ENCODE measurements around the gene IL12RB2.

IL12RB2 gene

GRCh38 chr1:67264152-67264551, 43.5 kb upstream of the IL12RB2 start:
- H3K9ac ChIP-seq (ENCODE audit: low read length), result no peak overlapping the region
- H4K20me1 ChIP-seq (ENCODE audit: insufficient read depth, low read length), result no peaks in the 10 kb centered on the region
- H2AFZ ChIP-seq (ENCODE audit: low read length), result no peak overlapping the region
- no peaks in the 10 kb centered on the region for H3K36me3 ChIP-seq (ENCODE audit: insufficient read depth, low read length)
- H3K27ac ChIP-seq (ENCODE audit: low read depth, low read length, poor library complexity, severe bottlenecking), result no peak overlapping the region
- H3K4me2 ChIP-seq (ENCODE audit: low read length), result no peak overlapping the region
- no peaks in the 10 kb centered on the region for H3K27me3 ChIP-seq (ENCODE audit: insufficient read depth, low read length)
- TF ChIP-seq EZH2 (IDR thresholded peaks at IDR 0.05; ENCODE audit: borderline replicate concordance, low read length), result no peak
- TF ChIP-seq, protein P1, sequence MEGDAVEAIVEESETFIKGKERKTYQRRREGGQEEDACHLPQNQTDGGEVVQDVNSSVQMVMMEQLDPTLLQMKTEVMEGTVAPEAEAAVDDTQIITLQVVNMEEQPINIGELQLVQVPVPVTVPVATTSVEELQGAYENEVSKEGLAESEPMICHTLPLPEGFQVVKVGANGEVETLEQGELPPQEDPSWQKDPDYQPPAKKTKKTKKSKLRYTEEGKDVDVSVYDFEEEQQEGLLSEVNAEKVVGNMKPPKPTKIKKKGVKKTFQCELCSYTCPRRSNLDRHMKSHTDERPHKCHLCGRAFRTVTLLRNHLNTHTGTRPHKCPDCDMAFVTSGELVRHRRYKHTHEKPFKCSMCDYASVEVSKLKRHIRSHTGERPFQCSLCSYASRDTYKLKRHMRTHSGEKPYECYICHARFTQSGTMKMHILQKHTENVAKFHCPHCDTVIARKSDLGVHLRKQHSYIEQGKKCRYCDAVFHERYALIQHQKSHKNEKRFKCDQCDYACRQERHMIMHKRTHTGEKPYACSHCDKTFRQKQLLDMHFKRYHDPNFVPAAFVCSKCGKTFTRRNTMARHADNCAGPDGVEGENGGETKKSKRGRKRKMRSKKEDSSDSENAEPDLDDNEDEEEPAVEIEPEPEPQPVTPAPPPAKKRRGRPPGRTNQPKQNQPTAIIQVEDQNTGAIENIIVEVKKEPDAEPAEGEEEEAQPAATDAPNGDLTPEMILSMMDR (IDR thresholded peaks at IDR 0.05; ENCODE audit: low read length), result no peak
- H3F3A ChIP-seq (ENCODE audit: insufficient read depth, low read length), result no peaks in the 10 kb centered on the region
- no peaks in the 10 kb centered on the region for H3K79me2 ChIP-seq (ENCODE audit: insufficient read depth, low read length)
- H3K4me1 ChIP-seq (ENCODE audit: insufficient read depth, low read length, severe bottlenecking), result no peaks in the 10 kb centered on the region
- H3K9me3 ChIP-seq (ENCODE audit: low read length), result no peaks in the 10 kb centered on the region
- no peaks in the 10 kb centered on the region for H3K9me2 ChIP-seq (ENCODE audit: low read depth, low read length)
- H3K4me3 ChIP-seq (ENCODE audit: low read depth, low read length, poor library complexity, severe bottlenecking), result no peak overlapping the region

GRCh38 chr1:67264899-67265298, 42.8 kb upstream of the IL12RB2 start:
- Histone ChIP-seq H3K36me3 (ENCODE audit: insufficient read depth, low read length) (no peaks in the 10 kb centered on the region), H2AFZ (ENCODE audit: low read length) (no peak overlapping the region), H3K9me3 (ENCODE audit: low read length) (no peaks in the 10 kb centered on the region), H3K4me2 (ENCODE audit: low read length) (no peak overlapping the region), H3K27ac (ENCODE audit: low read depth, low read length, poor library complexity, severe bottlenecking) (no peak overlapping the region), H3K9me2 (ENCODE audit: low read depth, low read length) (no peaks in the 10 kb centered on the region), H4K20me1 (ENCODE audit: insufficient read depth, low read length) (no peaks in the 10 kb centered on the region), H3K4me3 (ENCODE audit: low read depth, low read length, poor library complexity, severe bottlenecking) (no peak overlapping the region), H3F3A (ENCODE audit: insufficient read depth, low read length) (no peaks in the 10 kb centered on the region), H3K9ac (ENCODE audit: low read length) (no peak overlapping the region), H3K27me3 (ENCODE audit: insufficient read depth, low read length) (no peaks in the 10 kb centered on the region), H3K4me1 (ENCODE audit: insufficient read depth, low read length, severe bottlenecking) (no peaks in the 10 kb centered on the region), H3K79me2 (ENCODE audit: insufficient read depth, low read length) (no peaks in the 10 kb centered on the region)
- no peak for TF ChIP-seq EZH2 (IDR thresholded peaks at IDR 0.05; ENCODE audit: borderline replicate concordance, low read length)
- TF ChIP-seq, protein P1 (IDR thresholded peaks at IDR 0.05; ENCODE audit: low read length), result no peak

DNA sequence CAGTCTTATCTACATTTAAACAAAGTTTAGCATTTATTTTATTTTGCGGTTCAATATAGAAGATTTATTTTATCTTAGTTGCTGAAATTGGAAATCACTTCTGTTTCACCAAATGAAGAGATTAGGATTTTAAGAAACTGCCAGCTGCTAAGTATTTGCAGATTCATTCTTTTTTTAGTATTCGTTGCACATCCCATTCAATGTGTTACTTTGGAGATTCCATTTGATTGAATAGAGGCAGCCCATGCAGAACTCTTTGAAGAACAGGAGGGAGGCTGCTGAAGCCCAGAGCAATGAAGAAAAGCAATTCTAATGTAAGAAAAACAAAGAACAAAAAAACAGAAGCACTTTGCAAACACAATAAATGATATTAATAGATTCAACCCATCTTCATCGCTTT, 38.6 kb upstream of the IL12RB2 start:
- H3K79me2 ChIP-seq (ENCODE audit: insufficient read depth, low read length), result no peaks in the 10 kb centered on the region
- no peak overlapping the region for H2AFZ ChIP-seq (ENCODE audit: low read length)
- H3K4me3 ChIP-seq (ENCODE audit: low read depth, low read length, poor library complexity, severe bottlenecking), result no peak overlapping the region
- no peak overlapping the region for H3K4me2 ChIP-seq (ENCODE audit: low read length)
- H3K9ac ChIP-seq (ENCODE audit: low read length), result no peak overlapping the region
- H3F3A ChIP-seq (ENCODE audit: insufficient read depth, low read length), result no peaks in the 10 kb centered on the region
- no peaks in the 10 kb centered on the region; the same call in 1 of the 2 replicates for H3K27me3 ChIP-seq (ENCODE audit: insufficient read depth, low read length)
- H3K36me3 ChIP-seq (ENCODE audit: insufficient read depth, low read length), result no peaks in the 10 kb centered on the region
- no peak overlapping the region for H3K27ac ChIP-seq (ENCODE audit: low read depth, low read length, poor library complexity, severe bottlenecking)
- H4K20me1 ChIP-seq (ENCODE audit: insufficient read depth, low read length), result no peaks in the 10 kb centered on the region
- TF ChIP-seq, protein P1 (IDR thresholded peaks at IDR 0.05; ENCODE audit: low read length), result no peak
- TF ChIP-seq EZH2 (IDR thresholded peaks at IDR 0.05; ENCODE audit: borderline replicate concordance, low read length), result no peak
- no peaks in the 10 kb centered on the region for H3K9me2 ChIP-seq (ENCODE audit: low read depth, low read length)
- H3K4me1 ChIP-seq (ENCODE audit: insufficient read depth, low read length, severe bottlenecking), result no peaks in the 10 kb centered on the region
- H3K9me3 ChIP-seq (ENCODE audit: low read length), result 0 out of 2 replicates have a peak, but pooled peaks cover 2% of the 10 kb centered on the region
